HG03280 (cell line): Measurements from ENCODE around the gene ECHS1.
"Not testable (repeated sequence)": the region's sequence is repeated elsewhere in the genome, so short reads cannot be mapped to it uniquely, and the experiment has no call there.

Source experiments
- ATAC-seq: cut with Tn5 transposase; IDR thresholded peaks from one replicate; pipeline ENCODE4 v1.9.1; 2021; ENCODE audit warnings: mild to moderate bottlenecking, moderate library complexity; ENCODE audit not compliant: unreplicated experiment

The ECHS1 gene

GRCh38 chr10:133379152-133379800 is 6.1 kb upstream of the ECHS1 start, which contains the start of gene PAOX:
Gene PAOX, plus strand, starts transcription at chr10:133379262. Its CDS starts 55 bp downstream, at chr10:133379317.
- ATAC-seq = peak; percentile 57

- peak; percentile 31 for ATAC-seq
Measured at GRCh38 chr10:133378251-133379096, 5.3 kb upstream of the ECHS1 start.

- ATAC-seq = no peak
Measured at GRCh38 chr10:133377818-133378250, 4.7 kb upstream of the ECHS1 start.

DNA sequence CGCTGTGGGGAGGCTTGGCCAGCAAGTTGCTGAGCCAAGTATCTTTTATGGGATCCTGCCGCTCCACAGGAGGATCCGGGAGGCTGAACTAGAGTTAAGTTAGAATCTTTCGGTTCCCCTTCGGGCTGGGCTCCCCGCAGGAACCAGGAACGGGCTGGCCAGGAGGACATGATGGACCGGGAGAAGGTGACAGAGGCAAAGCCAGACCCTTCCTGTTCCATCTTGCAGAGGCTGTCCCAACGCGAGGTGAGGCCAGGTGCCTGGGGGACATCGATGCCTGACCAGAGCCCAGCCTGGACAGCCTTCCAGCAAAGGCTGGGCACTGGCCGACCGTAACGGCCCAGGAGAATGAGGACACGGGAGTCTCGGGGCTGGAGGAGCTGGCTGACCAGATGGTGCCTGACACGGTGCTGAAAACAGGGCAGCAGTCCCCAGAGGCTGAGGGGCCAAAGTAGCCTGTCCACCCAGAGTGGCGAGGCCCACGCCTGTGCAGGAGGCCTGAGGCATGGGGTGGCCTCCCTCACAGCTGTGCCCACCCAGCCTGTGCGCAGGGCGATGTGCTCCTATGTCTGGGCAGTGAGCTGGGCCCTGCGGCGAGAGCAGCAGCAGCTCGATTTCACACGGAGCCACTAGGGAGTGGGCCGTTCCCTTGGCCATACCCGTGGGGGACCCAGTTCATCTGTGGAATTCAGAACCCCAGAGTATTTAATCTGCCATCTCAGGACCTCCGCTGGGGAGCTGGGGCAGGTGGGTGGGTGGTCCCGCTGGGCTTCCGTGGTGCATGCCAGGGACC is 4.1 kb upstream of the ECHS1 start:
- ATAC-seq = no peak

- not testable (repeated sequence) for ATAC-seq
Measured at GRCh38 chr10:133376183-133376582, 3.0 kb upstream of the ECHS1 start.

GRCh38 chr10:133375357-133376115 is 2.4 kb upstream of the ECHS1 start:
- no peak for ATAC-seq

GRCh38 chr10:133372507-133372906 is 647 bp downstream of the ECHS1 start:
- no peak for ATAC-seq

GRCh38 chr10:133370030-133370786 is 2.9 kb downstream of the ECHS1 start:
- no peak for ATAC-seq

- no peak for ATAC-seq
Measured at GRCh38 chr10:133368153-133368552, 5.0 kb downstream of the ECHS1 start.

DNA sequence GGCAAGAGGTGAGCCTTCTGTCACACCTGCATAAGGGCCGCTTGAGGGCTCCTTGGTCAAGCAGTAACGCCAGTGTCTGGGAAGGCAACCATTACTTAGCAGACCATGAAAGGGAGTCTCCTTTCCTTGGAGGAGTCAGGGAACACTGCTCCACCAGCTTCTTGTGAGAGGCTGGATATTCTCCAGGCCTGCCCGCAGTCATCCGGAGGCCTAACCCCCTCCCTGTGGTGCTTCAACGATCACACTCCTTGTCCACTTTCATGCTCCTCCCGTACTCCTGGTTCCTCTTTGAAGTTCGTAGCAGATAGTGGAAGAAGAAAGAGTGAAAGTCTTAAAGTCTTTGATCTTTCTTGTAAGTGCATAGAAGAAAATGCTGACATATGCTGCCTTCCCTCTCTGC is 5.7 kb downstream of the ECHS1 start:
- not testable (repeated sequence) for ATAC-seq

GRCh38 chr10:133366751-133367150 is 6.4 kb downstream of the ECHS1 start:
- ATAC-seq = no peak

- no peak for ATAC-seq
Measured at GRCh38 chr10:133366130-133366478, 7.0 kb downstream of the ECHS1 start.

DNA sequence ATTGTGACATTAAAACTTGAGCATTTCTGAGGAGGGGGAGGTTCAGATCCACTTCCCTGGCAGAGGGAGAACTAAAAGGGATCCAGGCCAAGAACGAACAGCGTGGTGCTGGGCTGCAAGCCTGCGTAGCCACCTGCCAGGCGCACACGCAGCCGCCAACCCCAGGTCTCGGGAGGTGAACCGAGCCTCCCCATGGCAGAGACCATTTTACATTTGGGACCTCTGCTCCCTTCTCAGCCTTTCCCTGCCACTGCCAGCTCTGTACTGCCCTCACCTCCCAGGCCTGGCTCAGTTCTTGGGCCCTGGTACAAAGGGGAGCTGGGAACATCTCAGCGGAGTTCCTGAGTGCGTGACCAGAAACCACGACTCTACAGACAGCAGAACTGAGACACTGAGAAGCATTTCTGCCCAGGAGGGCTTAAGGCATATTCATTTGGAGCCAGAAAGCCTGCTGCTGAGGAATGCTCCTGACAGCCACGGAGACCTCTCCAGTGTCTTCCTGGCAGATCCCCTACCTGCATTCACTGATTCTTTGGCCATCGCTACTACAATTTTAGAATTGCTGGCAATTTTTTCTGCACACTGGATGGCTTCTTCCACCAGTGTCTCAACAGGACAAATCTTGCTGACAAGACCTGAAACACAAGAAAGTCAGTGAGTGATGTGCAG is 7.6 kb downstream of the ECHS1 start:
- ATAC-seq = no peak

DNA sequence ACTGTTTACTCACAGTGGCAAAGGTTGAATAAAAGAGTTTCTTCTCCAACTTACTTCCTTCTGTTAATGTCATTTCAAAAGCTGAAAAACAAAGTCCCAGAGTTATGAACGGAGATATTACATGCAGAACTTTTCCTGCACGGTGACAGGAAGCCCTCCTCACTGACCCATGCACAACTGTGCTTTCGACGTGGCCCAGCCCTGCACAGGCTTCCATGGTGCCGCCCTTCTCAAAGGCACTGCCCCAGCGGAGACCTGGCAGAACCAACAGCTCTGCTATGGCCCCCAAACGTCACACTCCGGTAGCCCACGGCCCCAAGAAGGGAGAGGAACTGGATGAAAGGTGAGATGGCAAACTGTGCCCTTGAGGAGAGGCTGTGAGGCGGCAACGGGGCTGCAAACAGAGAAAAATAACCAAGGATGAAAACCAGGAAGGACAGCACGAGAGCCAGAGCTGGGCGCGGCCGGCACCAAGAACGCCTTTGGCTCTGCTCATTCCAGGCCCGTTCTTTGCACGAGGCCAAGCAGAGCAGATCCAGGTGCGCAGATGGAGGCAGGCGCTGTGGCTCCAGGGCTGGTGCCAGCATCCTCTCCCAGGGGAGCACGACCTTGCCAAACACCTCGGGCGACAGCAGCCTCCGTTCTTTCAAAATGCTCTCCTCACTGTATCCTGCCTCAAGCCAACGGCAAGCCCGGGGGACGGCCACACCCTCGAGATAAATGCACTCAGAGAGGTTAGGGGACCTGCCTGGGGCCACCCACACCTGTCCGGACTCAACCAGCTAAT is 8.3 kb downstream of the ECHS1 start:
- no peak for ATAC-seq

- ATAC-seq = no peak
Measured at GRCh38 chr10:133362846-133363245, 10.3 kb downstream of the ECHS1 start.

DNA sequence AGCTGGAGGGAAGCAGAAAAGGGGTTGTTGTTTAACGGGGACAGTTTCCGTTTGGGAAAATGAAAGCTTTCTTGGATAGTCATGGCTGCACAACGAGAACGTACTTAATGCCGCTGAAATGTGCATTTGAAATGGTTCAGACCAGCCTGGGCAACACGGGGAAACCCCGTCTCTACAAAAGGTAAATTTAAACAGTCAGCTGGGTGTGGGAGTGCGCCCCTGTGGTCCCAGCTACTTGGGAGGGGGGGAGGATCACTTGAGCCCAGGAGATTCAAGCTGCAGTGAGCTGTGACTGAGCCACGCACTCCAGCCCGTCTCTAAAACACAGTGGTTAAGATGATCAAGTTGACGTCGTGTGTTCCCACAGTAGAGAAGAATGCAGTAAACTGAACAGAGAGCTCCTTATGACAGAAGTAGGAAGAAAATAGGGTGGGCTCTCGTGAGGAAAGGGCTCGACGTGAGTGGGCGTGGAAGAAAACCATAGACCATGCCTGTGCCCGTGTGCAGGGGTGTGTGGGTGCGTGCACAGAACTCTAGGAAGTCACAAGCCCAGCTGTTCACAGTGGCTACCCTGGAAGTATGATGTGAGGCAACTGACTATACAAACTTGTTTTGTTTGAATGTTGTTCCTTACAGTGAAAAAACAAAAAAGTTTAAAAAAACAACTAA is 11.2 kb downstream of the ECHS1 start:
- no peak for ATAC-seq

DNA sequence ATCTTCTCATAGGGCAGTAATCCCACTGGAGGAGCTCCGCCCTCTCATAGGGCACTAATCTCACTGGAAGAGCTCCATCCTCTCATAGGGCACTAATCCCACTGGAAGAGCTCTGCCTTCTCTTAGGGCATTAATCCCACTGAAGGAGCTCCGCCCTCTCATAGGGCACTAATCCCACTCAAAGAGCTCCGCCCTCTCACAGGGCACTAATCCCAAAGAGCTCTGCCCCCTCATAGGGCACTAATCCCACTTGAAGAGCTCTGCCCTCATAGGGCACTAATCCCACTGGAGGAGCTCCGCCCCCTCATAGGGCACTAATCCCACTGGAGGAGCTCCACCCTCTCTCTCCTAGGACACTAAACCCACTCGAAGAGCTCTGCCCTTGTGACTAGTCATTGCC is 11.9 kb downstream of the ECHS1 start:
- no peak for ATAC-seq

GRCh38 chr10:133359972-133360610 is 13.1 kb downstream of the ECHS1 start:
- ATAC-seq = no peak
